EL (cell line): ENCODE results near the gene CIROP.

Experiments
- DNase-seq: peaks from one replicate; pipeline ENCODE4 v3.0.0-alpha.2; 2016

The CIROP gene

DNA sequence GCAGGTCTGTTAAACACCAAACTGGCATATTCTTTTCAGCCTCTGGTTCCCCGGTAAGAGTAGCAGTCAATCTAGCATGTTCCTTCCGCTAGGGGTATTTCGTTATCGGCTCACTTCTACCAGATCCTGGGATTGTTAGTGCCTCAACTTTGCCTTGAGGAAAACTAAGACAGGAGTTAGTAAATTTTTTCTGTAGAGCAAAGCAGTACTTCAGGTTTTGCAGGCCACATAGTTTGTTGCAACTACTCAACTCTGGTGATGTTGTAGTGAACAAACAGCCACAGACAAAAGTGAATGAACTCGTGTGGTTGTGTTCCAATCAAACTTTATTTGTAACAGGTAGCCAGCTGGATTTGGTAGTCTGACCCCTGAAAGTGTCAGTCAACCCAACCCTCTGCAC lies 41.2 kb downstream of the CIROP start:
- DNase-seq = no peak

DNA sequence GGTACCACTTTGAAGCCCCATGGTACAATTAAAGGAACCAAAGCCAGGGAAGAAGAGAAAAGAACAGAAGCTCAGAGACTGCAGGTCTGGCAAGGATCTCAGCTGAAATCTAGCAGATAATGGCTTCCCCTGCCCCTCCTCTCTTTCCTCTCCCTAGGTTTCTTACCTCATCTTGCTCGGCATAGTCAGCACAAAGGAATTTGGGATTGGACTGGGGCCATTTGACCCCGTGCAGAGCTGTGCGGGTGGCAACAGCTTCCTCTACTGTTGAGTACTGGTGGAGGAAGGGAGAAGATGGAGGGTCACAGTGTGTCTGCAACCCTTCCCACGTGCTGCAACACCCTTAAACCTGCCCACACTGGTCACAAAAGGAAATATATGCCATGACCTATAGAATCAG lies 42.8 kb downstream of the CIROP start:
- DNase-seq = peak; percentile 99

- no peak for DNase-seq
These were observed 44.1 kb downstream of the CIROP start for GRCh38 chr14:23060536-23061260.

- DNase-seq = peak; percentile 21
These were observed 45.9 kb downstream of the CIROP start for GRCh38 chr14:23058654-23059504.

DNA sequence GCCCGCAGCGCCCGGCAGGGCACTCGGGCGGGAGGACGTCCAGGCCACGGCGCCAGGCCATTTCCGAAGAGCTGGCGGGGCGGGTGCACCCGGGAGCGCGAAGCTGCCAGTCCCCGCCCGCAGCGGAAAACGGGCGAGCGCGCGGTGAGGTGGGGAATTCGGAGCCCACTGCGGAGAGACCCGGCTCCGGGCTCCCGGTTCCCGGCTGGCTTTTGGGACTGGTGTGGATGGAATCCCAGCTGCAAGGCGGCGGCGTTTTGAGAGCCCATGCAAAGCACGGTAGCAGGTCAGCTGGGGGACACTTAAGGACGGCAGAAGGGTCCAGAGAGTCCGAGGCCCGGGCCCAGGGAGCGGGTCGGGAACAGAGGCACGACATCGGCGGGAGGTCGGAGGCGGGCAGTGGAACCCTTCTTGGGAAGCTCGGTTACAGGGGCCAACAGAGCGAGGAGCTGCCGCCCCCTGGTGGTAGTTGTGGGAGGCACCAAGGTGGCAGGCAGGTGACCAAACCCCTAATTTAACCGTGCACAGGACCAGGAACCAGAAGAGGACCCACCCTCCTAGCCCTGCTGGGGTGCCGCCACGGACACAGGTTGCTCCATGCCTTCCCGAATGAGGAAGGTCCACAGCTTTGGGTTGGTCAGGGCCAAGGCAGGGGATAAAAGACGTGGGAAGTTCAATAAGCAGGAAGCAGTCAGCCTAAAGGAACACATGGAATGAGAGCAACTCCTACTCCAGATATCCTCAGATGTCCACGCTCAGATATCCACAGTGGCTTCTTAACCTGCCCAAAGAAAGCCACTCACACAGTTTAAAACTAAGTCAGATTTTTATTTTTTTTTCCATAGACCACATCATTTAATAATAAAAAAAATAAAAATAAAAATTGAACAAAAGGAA lies 46.8 kb downstream of the CIROP start:
- peak; percentile 88 for DNase-seq

- DNase-seq = peak; percentile 81
These were observed 47.6 kb downstream of the CIROP start, which contains the start of gene CDH24 for GRCh38 chr14:23056956-23057756. Gene CDH24, minus strand, starts transcription at chr14:23057520. Its CDS starts 1,787 bp downstream, at chr14:23055733.

GRCh38 chr14:23056145-23056955 lies 48.4 kb downstream of the CIROP start:
- DNase-seq = peak; percentile 82

DNA sequence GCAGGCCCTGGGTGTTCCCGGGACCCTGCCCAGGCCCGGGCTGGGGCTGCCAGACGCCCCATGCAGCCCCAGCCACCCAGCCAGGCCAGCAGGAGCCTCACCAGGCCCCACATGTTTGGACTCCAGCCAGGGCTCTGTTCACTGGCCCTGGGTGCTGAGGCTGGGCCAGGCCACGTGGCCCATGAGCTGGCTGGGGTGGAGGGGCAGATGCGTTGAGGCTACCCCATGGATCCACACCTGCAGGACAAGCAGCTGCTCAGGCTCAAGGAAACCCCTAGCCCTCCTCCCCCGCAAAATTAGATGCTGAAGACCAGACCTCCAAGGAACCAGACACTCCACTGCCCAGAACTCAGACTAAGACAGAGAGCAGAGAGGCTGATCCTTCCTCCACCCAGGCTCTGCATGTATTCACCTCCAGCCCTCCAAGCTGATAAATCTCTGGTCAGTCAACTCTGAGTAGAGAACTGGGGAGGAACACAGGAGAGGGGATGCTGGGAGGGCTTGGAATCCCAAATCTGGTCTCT lies 49.1 kb downstream of the CIROP start:
- peak; percentile 58 for DNase-seq

- no peak for DNase-seq
These were observed 49.6 kb downstream of the CIROP start for GRCh38 chr14:23055147-23055550.

DNA sequence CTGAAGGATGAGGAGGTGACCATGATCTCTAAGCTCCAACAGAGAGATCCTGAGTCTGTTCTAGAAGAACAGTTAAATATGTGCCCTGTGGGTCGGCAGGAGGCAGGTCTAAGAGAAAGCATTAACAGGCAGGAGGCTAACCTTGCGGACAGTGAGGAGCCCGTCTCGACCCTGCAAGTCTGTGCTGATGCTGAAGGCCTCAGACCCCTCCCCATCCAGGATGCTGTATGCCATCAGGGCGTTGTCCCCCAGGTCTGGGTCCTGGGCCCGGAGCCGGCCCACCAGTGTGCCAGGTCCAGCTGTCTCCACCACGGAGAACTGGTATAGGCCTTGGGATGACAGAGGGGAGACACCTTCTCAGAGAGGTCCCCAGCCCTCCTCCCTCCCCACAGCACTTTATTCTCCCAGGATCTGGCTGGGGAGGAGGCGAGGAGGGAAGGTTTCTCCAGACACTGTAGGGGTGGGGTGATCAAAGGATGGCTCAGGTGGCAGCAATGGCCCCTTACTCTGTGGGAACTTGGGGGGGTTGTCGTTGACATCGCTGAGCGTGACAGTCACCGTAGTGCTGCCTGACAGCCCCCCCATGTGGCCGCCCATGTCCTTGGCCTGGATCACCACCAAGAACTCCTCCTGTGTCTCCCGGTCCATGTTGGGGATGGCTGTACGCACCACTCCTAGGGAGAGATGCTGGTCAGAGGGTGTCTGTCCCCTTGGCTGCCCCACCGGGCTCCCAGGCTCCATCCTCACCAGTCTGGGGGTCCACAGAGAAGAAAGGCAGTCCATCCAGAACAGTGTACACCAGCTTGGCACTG lies 50.6 kb downstream of the CIROP start:
- no peak for DNase-seq

GRCh38 chr14:23053426-23053825 lies 51.4 kb downstream of the CIROP start:
- DNase-seq = no peak

DNA sequence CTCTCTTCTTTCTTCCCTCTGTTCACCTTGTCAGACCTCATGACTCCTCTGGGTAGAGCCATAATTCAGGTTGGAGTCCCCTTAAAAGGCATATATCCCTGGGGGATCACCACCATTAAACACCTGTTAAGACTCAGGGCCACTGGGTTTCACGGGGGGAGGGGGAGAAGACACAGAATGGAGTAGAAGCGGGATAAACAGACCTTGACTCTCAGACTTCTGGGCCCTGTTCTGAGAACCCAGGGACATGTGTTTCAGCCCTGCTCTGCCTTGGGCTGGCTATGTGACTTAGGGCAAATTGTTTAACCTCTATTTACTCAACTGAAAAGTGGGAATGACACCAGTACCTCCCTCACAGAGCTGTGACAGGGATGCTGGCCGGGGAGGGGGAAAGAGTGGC lies 52.1 kb downstream of the CIROP start:
- no peak for DNase-seq

DNA sequence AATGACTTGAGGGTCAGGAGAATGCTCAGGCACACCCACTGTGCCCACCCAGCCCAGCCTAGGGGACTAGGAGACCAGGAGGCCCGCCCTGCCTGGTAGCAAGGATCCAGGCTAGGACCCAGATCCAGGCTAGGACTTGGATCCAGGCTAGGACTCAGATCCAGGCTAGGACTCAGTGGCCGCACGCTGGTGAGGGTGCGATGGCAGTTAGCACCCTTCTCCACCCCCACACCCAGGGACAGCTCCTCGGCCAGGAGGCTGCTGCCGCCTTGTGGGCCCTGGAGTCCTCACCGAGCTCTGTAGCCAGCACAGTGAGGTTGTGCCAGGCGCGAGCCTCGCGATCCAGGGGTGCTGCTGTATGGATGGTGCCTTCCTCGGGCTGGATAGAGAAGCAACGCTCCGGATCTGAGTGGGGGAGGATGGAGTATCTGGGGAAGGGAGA lies 52.6 kb downstream of the CIROP start:
- DNase-seq = no peak

DNA sequence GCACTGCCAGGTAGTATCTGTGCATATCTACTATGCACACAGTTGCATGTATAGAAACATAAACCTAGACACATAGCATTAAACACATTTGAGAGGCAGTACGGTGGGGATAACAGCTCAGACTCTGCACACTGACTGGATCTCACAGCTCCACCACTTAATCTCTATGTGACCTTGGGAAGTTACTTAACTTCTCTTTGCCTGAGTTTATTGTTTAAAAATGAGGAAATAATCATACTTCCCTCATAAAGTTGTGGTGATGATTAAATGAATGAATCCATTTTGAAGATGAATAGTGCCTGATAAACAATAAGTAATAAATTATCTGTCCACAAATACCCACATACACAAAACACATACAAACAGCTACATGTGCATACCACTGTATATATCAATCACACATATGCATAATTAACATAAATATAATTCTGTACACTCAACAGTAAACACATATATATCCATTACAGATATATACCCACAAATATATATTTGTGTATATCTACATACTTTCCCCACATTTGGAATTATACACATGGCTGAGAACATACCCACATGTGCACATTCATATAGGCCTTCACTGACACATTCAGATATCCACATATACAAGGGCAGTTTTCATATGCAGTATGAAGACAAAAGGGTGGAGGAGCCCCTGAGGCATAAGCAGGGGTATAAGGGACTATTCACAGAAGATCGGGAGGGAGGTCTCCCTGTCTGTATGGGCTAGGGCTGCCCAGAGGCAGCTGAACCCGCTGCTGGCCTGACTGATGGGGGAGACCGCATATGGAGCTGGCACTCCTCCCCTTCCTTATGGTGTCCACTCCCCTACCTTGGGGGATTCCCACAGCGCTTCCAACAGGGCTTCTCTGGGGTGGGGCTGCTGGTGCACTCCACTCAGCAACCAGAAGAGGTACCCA lies 53.4 kb downstream of the CIROP start:
- no peak for DNase-seq
